NCI-H2227 treated with DMSO at 0.1 percent for 48 hours (cell line): ENCODE measurements around the gene NT5E.
A peak's percentile ranks its signal among the peaks of the same experiment; 100 is the strongest.

ENCODE experiments used
- DNase-seq: peaks from one replicate; lab custom pipeline; 2025; lab: John Stamatoyannopoulos, UW

Gene NT5E

DNA sequence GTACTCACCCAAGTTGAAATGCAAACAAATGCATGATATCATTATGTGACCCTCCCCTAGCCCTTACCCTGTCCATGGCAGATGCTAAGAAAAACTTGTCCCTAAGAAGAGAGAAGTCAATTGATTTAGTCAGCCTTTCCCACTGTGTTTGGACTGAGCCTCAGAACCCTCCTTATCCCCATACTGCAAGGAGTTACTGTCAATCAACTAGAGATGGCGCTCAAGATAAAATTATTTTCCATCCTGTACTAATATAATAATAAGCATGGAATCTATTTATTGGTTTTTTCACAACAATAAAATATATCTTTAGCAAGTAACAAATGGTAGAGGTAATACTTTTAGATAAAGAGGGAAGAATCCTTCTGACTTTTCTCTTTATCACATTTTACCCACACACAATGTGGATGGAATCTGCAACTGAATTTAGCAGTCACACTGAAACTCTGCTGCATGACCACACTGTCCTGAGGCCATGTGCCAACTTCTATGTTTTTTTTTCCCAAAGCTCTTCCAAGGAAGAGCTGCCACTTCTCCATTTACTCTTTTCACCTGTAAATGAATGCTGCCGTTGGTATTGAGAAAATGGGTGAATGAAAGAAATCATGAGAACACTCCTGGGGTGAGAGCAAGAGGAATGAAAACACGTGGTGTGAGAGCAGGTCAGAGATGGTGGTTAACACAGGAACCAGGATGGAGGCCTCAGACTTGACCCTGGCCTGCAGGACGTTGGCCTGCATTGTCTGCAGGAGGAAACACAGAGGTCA lies 10.5 kb downstream of the NT5E start:
- no peak for DNase-seq

DNA sequence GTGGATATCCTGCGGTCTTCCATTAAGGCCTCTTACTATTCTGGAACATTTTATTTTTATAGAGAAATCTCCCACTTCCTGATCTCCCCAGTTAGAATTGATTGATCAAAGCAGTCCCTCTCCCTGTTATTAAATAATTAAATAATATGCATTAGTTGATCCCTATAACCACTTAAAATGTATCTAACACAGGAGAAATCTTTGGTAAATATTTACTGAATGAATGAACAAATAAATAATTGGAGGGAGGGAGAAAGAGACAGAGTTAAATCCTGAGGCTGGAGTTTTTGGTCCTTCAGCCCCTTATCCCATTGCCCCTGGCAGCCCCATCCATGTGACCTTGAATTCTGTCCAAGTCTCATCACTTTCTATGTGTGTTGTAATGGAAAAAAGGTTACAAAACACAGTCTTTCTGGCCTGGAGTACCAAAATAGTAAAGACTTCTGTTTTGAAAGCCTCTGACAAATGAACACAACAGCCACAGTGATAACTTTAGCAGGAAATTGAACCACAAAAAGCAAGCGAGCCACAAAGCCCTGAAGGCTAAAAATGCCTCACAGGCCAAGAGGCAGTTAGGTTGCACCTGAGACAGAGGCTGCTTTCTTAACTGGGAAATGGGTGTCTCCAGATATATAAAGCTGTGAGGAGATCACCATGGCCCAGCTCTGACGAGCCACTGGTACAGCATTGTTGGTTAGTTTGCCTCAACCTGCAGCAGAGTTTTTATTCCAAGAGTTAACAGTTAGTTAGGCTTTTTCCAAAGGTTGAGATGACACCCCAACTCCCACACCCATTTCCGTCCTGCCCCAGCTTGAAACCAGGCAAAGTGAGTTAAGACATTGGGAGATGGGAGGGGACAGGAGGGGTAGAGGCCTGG lies 11.3 kb downstream of the NT5E start:
- no peak for DNase-seq

- no peak for DNase-seq
Measured at GRCh38 chr6:85461798-85462170, 11.9 kb downstream of the NT5E start.

DNA sequence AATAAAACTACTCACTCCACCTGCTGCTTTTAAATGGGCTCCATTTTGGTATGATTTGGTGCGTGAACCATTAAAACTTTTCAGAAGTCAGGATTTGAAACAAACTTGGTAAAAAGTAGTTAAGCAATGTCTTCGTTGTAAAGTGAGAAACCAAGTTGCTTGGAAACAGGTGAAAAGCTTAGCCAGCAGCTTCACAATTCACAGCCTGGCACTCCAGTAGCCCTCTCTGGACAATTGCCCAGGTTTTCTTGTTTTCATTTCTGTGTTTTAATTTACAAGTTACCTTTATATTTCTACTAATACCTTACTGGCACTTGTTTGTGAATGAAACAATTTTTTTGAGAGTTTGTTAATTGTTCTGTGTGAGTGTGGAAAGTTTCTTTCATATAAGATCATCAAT lies 12.8 kb downstream of the NT5E start:
- no peak for DNase-seq

GRCh38 chr6:85463621-85464259 lies 13.9 kb downstream of the NT5E start:
- DNase-seq, result no peak

DNA sequence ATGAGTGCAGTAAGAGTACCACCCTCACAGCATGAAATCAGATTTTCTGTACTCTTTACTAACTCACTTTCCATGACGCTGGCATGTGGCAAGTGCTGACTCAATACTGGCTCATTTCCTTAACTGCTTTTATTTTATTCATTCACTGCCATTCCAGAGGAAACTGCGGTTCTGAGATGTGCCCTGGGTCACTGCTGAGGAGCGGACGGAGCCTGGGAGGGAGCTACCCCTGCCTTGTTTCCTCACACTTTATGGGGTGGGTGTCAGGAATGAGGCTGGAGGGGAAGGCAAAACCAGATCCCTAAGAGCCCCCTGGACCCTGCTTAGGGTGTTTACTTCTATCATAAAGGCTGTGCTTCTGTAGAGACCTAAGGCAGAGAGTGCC lies 14.4 kb downstream of the NT5E start:
- no peak for DNase-seq

DNA sequence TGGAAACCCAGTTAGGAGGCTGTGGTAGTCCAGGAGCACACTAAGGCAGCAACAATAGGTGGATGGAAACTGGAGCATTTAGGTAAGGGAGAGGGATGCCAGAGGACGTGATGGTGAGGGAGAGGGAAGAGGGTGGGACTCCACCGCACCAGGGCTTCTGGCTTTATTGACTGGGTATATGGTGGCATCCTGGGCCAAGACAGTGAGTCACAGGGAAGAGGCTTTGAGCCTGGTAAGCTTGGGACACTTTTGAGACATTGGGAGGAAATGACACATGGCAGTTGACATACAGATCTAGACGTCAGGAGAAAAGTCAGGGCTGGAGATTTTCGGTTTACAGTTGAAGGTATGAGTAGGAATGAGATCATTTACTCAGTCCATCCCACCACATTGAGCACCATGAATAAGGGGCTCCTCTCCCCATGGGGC lies 14.9 kb downstream of the NT5E start:
- DNase-seq, result no peak

- no peak for DNase-seq
Measured at GRCh38 chr6:85465762-85466161, 15.9 kb downstream of the NT5E start.

- DNase-seq, result no peak
Measured at GRCh38 chr6:85468326-85468725, 18.4 kb downstream of the NT5E start.

GRCh38 chr6:85469276-85470022 lies 19.6 kb downstream of the NT5E start:
- no peak for DNase-seq

GRCh38 chr6:85470023-85470410 lies 20.1 kb downstream of the NT5E start:
- DNase-seq, result no peak

GRCh38 chr6:85472744-85473143 lies 22.9 kb downstream of the NT5E start:
- DNase-seq, result no peak

DNA sequence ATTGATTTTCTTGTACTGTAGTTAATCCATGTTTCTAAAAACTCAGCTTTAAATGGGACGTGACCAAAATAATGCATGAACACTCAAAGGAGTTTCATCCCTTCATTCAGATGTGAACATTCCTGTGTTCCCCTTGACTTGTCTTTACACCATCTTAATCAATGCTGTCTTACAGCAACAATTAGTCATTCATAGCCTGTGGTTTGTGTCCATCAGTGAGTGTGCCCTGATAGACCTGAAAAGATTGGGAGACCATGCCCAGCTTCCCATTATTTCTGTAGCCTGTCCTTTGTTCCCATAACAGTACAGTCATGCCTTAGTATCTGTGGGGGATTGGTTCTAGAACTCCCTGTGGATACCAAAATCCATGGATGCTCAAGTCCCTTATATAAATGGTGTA lies 23.9 kb downstream of the NT5E start:
- no peak for DNase-seq

DNA sequence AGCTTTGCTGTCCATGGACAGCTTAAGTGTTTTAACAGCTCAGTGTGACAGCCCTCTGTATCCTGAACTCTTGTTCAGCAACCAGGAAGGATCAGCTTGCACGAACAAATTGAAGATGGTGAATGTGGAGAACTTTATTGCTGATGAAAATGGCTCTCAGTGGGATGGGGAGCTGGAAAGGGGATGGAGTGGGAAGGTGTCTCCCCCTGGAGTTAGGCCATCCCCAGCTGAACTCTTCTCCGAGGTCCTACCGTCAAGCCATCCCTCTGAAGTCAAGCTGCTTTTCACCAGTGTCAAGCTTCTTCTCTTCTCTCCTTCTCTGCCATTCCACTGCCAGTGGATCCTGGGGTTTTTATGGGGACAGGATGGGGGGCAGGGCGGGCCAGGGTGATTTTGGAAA lies 26.6 kb downstream of the NT5E start:
- DNase-seq, result no peak

- DNase-seq, result no peak
Measured at GRCh38 chr6:85479208-85479607, 29.3 kb downstream of the NT5E start.

- no peak for DNase-seq
Measured at GRCh38 chr6:85482206-85482904, 32.5 kb downstream of the NT5E start.

- DNase-seq, result peak; percentile 14
Measured at GRCh38 chr6:85482905-85483700, 33.2 kb downstream of the NT5E start.

- no peak for DNase-seq
Measured at GRCh38 chr6:85483846-85484245, 34.0 kb downstream of the NT5E start.

- DNase-seq, result no peak
Measured at GRCh38 chr6:85484948-85485347, 35.1 kb downstream of the NT5E start.

DNA sequence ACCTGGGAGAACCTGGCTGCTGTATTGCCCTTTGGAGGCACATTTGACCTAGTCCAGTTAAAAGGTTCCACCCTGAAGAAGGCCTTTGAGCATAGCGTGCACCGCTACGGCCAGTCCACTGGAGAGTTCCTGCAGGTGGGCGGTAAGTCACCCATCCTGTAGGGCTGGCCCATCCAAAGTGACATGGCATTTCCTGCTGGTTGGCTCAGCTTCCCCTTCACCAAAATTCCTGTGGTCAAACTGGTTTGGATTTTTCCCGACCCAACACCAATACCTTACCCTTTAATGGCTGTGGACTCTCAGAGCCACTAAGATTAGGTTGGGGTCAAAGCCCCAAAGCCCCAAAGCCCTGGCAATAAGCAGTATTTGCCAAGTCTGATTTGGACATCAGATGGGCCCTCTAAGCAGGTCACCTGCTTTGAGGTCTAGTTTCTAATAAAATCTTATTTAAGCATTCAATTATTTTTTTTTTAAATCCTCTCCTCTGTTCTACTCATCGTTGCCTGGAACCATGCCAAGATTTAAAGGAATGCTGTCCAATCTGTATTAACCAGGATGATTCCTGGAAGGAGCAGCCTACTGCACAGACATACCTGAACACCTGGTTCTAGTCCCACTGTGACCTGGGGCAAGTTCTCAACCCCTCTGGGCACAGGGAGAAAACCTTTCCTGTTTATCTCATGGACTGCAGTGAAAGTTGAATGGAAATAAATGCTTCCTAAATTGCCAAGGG lies 40.8 kb downstream of the NT5E start:
- DNase-seq, result no peak
